GM10847 (cell line): ENCODE data around the gene MKRN2.

Source experiments
- POLR2A ChIP-seq: IDR thresholded peaks from 2 replicates; pipeline ENCODE4 v1.6.1; 2011; ENCODE audit not compliant: insufficient read length; ENCODE audit errors: extremely low read depth

The MKRN2 gene

DNA sequence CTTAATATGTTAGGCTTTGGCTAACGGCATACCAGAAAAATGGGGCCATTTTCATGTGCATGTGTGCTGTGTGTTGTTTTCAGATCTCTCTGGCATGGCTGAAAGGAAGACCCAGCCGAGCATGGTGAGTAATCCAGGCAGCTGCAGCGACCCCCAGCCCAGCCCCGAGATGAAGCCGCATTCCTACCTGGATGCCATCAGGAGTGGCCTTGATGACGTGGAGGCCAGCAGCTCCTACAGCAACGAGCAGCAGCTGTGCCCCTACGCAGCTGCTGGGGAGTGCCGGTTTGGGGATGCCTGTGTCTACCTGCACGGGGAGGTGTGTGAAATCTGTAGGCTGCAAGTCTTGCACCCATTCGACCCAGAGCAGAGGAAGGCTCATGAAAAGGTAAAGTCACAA is 15.1 kb downstream of the MKRN2 start:
- TF ChIP-seq POLR2A, result no peak

DNA sequence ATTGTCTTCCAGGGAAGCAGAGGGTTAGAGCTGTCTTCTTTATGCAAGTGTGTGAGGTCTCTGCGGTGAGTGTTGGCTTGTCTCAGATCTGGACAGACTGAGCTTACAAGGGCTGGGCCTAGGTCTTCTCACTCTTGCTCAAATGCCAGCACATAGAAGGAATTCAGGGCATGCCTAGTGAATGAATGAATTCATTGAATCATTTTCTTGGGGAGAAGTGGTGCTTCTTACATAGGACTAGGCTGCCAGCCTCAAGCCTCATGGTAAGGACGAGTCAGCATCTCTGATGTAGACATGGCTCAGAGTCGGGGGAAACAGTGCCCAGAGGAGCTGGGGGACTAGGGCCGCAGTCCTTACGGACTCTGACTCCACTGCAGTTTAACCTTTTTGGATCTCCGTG is 17.2 kb downstream of the MKRN2 start:
- no peak for TF ChIP-seq POLR2A

DNA sequence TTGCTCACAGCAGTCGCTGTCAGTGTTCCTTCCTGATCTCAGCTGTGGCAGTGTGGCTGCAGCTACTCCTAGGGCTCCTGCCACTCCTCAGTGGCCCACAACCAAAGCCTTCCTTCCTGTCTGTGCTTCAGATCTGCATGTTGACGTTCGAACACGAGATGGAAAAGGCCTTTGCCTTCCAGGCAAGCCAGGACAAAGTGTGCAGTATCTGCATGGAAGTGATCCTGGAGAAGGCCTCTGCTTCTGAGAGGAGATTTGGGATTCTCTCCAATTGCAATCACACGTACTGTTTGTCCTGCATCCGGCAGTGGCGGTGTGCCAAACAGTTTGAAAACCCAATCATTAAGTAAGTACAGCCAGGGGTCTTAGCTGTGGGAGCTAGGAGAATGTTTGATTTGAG is 17.8 kb downstream of the MKRN2 start:
- TF ChIP-seq POLR2A, result no peak

DNA sequence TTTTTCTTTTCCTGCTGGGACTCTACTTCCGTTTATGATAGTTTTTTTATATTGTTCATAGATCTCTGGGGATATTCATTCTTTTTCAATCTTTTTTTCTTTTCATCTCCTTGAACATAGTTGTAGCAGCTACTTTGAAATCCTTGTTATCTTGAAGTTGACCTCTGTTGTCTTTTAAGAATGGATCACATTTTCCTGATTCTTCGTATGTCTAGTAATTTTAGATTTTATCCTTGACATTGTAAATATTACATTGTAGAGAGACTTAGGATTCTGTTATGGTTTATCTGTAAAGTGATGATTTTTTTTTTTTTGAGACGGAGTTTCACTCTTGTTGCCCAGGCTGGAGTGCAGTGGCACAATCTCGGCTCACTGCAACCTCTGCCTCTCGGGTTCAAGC is 20.5 kb downstream of the MKRN2 start:
- no peak for TF ChIP-seq POLR2A

DNA sequence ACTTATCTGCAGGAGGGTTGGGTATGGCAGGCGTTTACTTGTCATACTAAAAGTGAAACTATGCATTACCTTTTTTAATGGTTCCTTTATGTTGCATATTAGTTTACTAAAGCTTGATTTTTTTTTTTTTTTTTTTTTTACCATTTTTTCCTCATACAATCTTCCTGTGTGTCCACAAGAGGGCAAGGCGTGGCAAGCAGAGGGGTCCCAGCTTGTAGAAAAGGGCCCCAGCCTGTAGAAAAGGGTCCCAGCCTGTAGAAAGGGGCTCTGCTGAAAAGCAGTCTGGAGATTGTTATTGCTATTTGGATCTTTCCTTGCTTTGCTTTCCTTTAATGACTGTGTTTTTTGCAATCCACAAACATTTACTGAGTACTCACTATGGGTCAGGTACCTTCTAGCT is 21.9 kb downstream of the MKRN2 start:
- no peak for TF ChIP-seq POLR2A

DNA sequence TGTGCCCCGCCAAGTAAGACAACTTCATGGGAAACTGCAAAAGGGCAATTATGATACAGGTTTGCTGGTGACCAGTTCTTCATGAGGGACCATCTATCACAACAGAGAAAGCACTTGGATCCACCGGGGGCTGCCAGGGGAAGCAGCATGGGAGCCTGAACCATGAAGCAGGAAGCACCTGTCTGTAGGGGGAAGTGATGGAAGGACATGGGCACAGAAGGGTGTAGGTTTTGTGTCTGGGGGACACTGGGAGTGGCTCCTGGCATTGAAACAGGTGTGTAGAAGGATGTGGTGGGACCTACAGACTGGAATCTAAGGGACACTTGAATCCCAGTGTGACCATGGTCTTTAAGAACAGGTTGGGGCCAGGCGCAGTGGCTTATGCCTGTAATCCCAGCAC is 22.6 kb downstream of the MKRN2 start:
- no peak for TF ChIP-seq POLR2A

DNA sequence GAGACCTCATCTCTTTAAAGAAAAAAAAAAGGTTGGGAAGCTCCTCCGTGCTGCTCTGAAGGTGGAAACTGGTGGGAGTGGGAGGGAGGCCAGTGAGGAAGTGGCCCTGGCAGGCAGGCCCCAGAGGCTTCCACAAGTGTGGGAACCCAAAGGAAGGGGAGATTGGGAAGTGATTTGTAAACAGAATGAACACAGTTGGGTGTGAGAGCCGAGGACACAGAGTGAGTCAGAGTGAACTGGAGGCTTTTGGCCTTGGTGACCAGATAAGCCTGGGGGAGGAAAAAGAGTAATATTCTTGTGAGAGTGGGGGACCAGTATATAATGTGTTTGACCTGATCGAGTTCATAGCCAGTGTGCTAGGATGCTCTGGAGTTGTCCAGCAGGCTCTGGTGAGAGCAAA is 23.0 kb downstream of the MKRN2 start:
- TF ChIP-seq POLR2A, result no peak

DNA sequence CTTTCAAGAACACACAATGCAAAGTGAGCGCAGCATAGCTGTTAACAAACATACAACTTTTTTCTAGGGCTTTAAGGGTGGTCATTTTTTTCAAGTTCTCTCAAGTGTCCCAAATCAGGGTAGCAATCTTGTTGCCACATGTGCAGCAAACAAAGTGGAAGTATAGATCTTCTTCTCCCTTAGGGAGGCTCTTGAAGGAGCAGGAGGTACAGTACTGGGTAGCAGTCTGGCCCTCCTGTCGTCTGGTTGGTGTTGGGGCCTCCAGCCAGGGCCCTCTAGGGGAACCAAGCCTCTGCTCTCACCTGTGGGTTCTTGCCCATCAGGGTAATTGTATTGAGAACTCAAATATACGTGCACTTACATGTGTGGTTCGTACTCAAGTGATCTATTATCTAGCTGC is 25.8 kb downstream of the MKRN2 start:
- TF ChIP-seq POLR2A, result no peak

DNA sequence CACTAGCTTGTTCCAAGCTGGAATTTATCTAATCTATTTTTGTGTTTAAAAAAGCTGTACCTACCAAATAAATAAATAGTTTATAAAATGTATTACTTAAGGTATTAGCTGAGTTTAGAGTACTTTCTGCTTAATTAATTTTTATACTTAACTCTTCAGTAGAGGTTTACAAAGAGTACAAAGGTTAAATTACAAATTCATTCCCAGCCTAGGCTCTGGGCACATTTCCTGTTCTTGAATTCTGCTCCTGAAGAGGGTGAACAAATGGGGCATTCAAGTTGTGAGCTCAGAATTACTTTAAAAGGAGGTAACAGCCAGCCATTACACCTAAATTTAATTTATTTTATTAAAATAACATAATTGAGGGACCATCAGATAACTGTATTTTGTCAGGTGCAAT is 26.4 kb downstream of the MKRN2 start:
- no peak for TF ChIP-seq POLR2A

DNA sequence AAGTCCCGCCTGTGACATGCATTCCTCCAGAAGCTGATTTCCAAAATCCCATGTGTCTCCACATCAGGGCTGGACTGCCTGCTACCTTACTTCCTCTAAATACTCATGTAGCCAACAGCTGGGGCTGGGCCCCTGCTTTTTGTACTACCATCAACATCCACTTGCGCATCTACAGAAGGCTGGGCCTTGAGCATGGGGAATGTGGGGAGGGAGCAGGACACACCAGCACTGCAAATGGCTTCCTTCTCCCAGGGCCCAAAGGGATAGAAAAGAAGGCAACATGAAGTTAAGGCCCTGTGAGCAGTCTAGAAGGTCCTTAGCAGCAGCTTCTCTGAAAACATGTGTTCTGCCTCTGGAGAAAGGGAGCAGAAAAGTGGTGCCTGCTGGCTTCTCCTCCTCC is 27.2 kb downstream of the MKRN2 start:
- no peak for TF ChIP-seq POLR2A

DNA sequence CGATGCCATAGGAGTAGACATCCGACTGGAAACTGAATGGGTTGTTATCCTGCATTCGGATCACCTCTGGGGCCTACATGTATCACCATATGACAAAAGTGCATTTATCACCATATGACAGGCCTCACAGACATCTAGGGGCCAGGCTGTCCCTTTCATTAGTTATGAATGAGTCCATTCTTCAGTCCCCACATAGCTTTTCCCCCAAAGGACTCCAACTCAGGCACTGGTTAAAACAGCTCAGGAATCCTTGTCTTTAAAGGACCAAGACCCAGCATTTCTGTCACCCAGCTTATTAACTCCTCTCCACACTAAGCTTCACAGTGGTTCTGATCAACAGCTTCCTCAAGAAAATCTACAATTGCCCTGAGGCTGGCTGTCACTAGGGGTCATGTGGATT is 28.3 kb downstream of the MKRN2 start:
- TF ChIP-seq POLR2A, result no peak

DNA sequence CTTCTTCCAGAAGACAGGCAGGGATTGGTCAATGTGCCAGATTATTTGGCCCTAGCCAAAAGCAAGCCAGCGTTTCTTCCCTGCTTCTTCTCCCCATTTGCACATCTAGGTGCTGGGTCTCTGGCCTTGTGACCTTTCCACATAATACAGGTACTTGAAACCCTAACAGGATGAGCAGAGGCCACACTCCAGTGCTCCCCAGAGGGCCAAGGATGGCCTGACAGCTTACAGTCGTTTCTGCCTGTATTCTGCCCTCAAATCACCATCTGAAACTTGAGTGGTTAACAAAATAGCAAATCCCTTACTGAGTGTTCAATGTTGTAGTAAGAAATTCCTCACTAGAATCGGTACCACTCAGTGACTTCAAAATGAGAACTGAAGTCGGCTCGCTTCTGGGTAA is 29.1 kb downstream of the MKRN2 start:
- TF ChIP-seq POLR2A, result no peak

DNA sequence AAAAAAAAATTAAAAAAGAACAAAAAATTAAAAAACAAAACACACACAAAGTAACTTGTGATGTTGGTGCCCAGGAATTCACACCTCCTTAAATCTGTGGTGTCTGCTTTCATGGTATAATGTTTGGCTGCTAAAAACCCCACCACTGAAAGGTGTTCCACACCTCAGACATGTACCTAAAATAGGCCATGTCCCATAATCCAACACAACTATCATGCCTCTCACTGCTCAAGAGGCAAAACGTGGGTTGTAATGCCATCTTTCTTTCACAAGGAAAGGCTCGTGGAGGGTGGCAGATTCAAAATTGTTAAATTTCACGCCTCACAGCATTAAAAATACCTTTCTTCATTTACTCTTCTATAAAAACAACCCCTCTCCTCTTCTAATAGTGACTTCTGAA is 29.5 kb downstream of the MKRN2 start:
- no peak for TF ChIP-seq POLR2A

DNA sequence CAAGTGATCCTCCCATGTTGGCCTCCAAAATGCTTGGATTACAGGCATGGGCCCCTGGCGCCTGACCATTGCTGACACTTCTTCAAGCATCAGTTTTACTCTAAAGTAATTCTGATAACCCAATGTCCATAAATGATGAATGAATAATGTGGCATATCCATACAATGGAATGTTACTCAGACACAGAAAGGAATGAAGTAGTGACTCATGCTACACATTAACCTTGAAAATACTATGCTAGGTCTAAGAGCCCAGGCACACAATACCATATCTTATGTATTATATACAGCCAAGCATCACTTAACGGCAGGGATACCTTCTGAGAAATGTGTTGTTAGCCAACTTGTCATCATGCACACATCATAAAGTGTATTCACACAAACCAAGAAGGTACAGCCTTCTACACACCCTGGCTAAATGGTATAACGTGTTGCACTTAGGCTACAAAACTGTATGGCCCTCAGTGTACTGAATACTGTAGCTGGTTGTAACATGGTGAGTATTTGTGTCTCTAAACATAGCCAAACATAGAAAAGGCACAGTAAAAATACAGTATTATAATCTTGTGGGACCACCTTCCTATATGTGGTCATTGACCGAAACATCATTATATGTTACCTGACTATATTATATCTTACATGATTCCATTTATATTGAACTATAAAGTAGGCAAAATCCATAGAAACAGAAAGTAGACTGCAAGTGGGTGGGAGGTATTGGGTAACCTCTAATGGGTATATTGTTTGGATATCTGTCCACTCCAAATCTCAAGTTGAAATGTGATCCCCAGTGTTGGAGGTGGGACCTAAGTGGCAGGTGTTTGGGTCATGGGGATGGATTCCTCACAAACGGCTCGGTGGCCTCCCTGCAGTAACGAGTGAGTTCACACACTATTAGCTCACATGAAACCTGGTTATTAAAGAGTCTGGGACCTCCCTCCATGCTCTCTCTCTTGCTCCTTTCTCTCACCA is 31.4 kb downstream of the MKRN2 start:
- TF ChIP-seq POLR2A, result no peak

DNA sequence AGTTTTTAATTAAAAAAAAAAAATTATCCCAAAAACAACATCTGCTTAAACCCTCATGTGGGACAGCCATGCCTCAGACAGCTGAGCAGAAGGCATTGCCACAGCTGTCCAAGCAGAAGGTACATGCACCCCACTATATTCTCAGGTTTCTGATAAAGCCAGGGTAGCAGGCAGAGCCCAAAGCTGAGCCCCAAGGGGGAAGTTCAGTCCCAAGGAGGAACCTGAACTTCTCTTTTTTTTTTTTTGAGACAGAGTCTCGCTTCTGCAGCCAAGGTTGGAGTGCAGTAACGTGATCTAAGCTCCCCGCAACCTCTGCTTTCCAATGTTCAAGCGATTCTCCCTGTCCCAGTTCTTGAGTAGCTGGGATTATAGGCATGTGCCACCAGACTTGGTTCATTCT is 33.2 kb downstream of the MKRN2 start:
- TF ChIP-seq POLR2A, result no peak

DNA sequence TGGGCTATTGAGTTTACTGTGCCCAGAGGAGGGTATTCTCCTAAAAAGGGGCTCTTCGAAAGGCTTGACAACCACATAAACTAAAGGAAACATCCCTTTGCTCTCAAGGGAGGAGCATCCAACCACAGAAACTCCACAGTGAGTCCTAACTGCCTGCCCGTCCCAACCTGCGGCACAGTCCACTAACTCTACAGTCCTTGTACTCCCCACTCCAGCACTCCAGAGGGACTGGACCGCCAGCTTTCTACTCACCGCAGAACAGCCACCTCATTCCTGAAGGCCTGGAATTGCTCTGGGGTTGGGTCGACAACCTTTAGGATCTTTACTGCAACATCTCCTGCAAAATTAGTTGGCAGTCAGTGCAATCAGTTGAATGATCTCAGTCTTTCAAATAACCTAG is 34.6 kb downstream of the MKRN2 start:
- TF ChIP-seq POLR2A, result no peak
